GM19193 (cell line): ENCODE measurements around the gene GDF10.

ENCODE experiments used
- POLR2A ChIP-seq: IDR thresholded peaks from 4 replicates; pipeline ENCODE4 v1.6.1; 2011; ENCODE audit not compliant: insufficient read depth, insufficient read length; ENCODE audit errors: extremely low read depth

GDF10 gene, protein sequence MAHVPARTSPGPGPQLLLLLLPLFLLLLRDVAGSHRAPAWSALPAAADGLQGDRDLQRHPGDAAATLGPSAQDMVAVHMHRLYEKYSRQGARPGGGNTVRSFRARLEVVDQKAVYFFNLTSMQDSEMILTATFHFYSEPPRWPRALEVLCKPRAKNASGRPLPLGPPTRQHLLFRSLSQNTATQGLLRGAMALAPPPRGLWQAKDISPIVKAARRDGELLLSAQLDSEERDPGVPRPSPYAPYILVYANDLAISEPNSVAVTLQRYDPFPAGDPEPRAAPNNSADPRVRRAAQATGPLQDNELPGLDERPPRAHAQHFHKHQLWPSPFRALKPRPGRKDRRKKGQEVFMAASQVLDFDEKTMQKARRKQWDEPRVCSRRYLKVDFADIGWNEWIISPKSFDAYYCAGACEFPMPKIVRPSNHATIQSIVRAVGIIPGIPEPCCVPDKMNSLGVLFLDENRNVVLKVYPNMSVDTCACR

DNA sequence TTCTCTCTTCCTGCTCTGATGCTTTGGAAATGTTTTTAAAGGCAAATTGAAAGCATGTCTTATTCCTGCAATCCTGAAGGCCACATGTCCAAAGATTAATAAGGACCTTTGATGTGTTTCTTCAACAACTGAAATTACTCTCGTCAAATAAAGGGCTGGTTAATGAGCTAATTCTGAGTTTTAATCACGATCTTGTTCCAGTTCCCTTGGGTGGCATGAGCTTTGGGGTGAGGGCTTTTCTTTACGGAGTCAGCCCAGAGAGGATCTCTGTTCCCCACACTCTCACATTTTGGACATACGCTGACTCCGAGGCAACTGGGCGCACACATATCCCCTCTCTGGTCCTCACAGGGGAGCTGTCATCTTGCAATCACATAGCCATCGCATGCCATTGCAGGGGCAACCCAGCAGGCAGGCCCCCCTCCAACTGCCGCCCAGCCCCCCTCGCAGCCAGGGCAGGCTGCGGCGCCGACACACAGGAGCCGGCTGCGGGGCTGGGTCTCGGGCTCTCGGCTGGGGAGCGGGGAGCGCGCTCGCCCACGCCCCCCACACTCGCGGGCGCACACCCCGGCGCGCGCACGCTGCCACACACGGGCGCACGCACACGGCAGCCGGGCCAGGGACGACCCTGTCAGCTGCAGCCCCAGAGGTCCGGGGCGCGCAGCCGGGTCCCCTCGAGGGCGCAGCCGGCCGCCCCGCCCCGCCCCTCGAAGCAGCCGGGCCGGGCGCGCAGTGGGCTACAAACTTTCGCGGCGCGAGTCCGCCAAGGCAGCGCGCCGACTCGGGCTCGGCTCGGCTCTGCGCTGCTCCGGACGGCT, at the start of gene GDF10:
GDF10 (plus strand) TSS at position 587 of the 818 bp plus-strand sequence. CDS start 455 bp downstream, outside the sequence.
- no peak for TF ChIP-seq POLR2A

DNA sequence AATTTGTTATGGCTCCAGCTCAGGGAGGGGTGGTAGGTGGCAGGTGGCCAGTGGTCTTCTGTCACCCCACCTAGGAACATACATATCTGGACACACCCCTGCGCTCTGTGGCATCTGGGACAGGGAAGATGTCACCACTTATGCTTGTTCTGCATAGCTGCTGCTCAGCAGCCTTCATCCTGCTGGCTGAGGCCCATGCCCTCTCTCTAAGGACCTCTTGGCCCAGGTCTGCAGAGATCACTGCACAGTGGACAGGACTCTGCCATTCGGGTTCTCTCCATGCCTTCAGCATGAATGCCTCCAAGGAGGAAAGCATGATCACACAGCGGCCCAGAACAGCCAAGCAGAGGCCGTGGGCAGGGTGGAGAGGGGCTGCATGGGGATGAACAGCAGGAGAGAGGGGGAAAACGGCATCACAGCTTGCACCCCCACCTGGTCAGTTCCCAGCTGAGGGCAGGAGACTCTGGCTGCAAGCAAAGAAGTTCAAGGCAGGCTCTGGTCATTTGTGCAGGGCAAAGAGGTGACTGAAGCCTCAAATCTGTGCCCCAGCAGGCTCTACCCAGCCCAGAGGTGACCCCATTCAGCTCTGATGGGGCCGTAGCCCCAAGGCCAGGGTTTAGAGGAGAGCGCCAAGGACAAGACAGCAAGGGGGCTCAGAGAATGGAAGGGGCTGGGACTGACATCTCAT, 47.8 kb upstream of the GDF10 start:
- TF ChIP-seq POLR2A, result no peak

GRCh38 chr10:47253030-47253637, 46.9 kb upstream of the GDF10 start:
- TF ChIP-seq POLR2A, result no peak

- TF ChIP-seq POLR2A, result no peak
Measured at GRCh38 chr10:47253651-47254375, 46.2 kb upstream of the GDF10 start.

GRCh38 chr10:47254611-47255010, 45.4 kb upstream of the GDF10 start:
- TF ChIP-seq POLR2A, result no peak

DNA sequence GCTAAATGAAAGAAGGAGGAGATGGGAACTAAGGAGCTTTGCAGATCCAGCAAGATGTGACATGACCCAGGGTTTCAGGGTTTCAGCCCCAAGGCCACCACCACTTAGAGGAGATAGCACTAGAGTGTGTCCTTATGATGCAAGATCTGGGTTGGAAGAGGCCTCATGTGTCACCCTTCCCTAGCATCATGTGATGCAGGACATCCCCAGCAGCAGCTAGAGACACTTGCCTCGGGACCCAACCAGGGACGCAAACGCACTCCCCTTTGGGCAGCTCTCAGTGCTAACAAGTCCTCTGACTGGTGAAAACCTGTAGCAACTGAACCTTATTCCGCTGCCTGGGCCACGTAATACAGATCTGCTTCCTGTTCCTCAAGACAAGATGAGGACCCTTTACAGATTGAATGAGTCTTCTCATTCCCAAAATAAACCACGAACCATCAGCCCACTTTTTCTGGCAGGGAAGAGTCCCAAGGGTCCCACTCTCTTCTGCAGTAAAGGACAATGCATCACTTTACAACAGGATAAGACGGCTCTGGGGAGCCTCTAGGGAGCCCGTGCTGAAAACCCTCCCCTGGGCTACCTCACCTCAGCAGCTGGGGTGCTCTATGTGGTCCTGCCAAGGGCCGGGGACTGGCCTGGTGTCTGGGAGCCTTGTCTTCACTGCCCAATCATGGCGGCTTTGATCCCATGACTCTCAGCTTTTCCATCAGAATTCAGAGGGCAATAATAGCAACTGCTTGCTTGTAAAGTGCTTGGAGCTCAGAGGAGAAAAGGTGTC, 44.8 kb upstream of the GDF10 start:
- TF ChIP-seq POLR2A, result no peak

- no peak for TF ChIP-seq POLR2A
Measured at GRCh38 chr10:47255866-47256265, 44.1 kb upstream of the GDF10 start.

DNA sequence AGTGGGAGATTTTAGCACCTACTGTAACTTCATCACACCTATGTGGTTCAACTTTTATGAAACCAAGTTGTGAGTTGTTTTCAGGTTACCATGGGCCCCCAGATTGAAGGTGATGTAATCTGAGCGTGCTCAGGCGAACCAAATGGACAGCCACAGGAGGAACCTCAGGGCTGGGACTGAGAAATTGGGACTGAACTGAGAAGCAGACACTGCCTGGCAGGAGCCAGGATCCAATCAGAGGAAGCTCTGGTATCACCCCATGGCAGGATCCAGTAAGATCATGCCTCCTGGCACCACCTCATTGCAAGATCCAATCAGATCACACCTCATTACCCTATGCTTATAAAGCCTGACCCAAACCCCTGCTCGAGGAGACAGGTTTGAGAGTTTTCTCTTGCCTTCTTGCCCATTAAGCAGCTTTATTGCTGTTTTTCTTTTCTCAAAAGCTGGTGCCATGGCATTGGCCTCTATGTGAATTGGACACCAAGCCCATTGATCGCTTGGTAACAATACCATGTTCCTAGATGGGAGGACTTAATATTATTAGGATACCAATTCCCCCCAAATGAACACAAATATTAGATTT, 43.2 kb upstream of the GDF10 start:
- no peak for TF ChIP-seq POLR2A

DNA sequence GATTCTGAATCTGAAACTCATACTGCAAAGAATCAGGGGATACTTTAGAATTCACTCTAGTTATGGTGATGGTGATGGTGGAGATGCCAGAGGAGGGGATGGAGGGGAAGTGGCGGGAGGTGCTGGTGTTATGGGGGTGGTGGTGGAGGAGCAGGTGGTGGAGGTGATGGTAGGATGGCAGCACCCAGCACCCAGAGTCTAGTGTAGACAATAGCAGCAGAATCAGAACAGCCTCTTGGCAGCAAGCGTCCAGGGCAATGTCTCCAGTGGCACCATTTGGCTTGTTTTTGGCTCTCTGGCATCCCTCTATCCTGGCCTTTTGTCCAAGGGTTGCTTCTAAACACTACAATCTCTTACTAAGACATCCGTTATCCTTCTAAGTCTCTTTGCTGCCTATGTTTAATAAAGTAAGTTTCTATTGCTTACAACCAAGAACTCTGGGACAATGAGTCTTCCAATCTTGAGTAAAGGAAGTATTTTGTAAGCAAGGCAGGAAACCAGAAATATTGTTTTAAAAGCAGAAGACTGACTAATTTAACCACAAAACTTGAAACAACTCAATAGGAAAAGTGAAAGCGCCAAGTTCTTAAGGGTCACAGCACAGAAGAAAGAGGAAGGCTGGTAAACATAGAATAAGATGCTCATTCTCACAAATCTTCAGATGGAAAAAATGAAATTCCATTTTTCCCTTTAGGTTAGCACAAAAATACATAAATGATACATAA, 42.4 kb upstream of the GDF10 start:
- TF ChIP-seq POLR2A, result no peak

DNA sequence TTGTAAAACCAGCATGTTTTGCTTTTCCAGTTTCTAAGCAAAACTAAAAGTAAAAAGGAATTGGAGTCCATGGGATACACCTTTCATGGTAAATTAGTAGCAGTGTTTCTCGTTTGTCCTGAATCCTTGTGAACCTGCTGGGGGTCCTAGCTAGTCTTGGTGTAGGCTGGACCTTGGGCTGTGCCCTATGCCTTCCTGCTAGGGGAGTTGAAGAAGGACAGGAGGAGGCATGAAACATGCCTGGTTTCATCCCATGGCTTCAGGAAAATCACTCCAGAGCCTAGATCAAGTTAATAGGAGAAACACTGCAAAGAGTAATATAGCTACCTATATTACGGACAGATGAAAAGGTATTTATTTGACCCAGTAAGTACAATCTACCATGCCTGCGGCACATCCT, 41.1 kb upstream of the GDF10 start:
- no peak for TF ChIP-seq POLR2A

- no peak for TF ChIP-seq POLR2A
Measured at GRCh38 chr10:47259466-47259865, 40.5 kb upstream of the GDF10 start.

- no peak for TF ChIP-seq POLR2A
Measured at GRCh38 chr10:47260505-47261111, 39.4 kb upstream of the GDF10 start.

DNA sequence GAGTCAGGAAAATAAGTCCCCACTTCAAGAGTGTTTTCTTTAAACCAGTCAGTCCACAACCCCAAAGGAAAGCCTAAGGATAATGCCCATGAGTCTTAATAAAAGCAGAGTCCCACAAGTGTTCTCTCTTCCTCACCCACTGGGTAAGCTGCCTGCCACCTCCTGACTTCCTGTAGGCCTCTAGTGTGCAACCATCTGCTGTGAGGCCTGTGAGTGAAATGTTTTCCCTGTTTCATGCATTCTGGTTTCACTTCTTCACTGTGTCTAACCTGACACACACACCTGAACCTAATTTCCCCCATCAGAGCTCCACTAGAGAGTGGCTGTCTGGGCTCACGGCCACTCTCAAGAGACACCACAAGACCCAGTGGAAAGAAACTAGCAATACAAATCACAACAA, 38.9 kb upstream of the GDF10 start:
- TF ChIP-seq POLR2A, result no peak

GRCh38 chr10:47261556-47261955, 38.4 kb upstream of the GDF10 start:
- TF ChIP-seq POLR2A, result no peak
